Right lung (tissue), 5 donors: ENCODE results near the gene SUFU. TPM values are rescaled to one million over a fixed set of nuclear protein-coding genes. Genes with fewer than 3 reads are reported as not detected.

Experiments
- polyA plus RNA-seq, 5 donors: library from polyadenylated mRNA; unstranded; fragments of 120-200 nt; gene quantifications; one replicate each; pipeline versions ENCODE4 v1.2.1 to v1.2.3, GENCODE V29; 2013; ENCODE audit warnings: inconsistent platforms in 1 of 5, low replicate concordance in 1 of 5; ENCODE audit not compliant: insufficient read length in 5 of 5, insufficient read depth in 1 of 5

Gene SUFU
- polyA plus RNA-seq, 5 donors = 22.0 to 29.7 (median 27.2) TPM

Other genes with a start within 250 kb of the SUFU start
- 10 to 100 TPM; 17.1 to 25.7 (median 24.6) TPM for gene NFKB2, start 108.3 kb upstream of the SUFU start, polyA plus RNA-seq
- gene PSD, start 85.2 kb upstream of the SUFU start, polyA plus RNA-seq = 10 to 100 TPM in 3 of 5 donors, 1 to 10 TPM in 2; 7.4 to 17.1 (median 10.1) TPM
- 10 to 100 TPM in 1 of 5 donors, 1 to 10 TPM in 4; 4.3 to 13.6 (median 6.2) TPM for gene FBXL15, start 83.1 kb upstream of the SUFU start, polyA plus RNA-seq
- 10 to 100 TPM; 58.7 to 90.0 (median 70.6) TPM for gene CUEDC2, start 71.4 kb upstream of the SUFU start, polyA plus RNA-seq
- 1 to 10 TPM in 4 of 5 donors, under 1 TPM in 1; 0.78 to 2.8 (median 1.6) TPM for gene C10orf95, start 52.4 kb upstream of the SUFU start, polyA plus RNA-seq
- 10 to 100 TPM; 79.6 to 93.3 (median 85.8) TPM for gene ACTR1A, start 1.3 kb upstream of the SUFU start, polyA plus RNA-seq
- 100 to 1,000 TPM in 2 of 5 donors, 10 to 100 TPM in 3; 68.5 to 132 (median 95.1) TPM for gene TRIM8, start 140.5 kb downstream of the SUFU start, polyA plus RNA-seq
- 10 to 100 TPM; 20.5 to 23.5 (median 22.6) TPM for gene ARL3, start 210.4 kb downstream of the SUFU start, polyA plus RNA-seq
- 10 to 100 TPM; 14.5 to 18.6 (median 17.1) TPM for gene SFXN2, start 210.7 kb downstream of the SUFU start, polyA plus RNA-seq
- gene WBP1L, start 240.0 kb downstream of the SUFU start, polyA plus RNA-seq = 10 to 100 TPM; 37.6 to 46.4 (median 40.9) TPM